Right lobe of liver (tissue), 6 donors: Measurements from ENCODE around the gene TGFBR1. TPM values are rescaled to one million over a fixed set of nuclear protein-coding genes. Genes with fewer than 3 reads are reported as not detected.
"Not testable (repeated sequence)": the region's sequence is repeated elsewhere in the genome, so short reads cannot be mapped to it uniquely, and the experiment has no call there.

ENCODE experiments used
- ATAC-seq, 4 donors: fragments of 200-7000 bp; cut with Tn5 transposase; one replicate each; pipeline ENCODE4 v1.9.1; 2020; ENCODE audit warnings: mild to moderate bottlenecking in 4 of 4, moderate library complexity in 4 of 4
- DNase-seq, 3 donors: peaks; one replicate each; pipeline ENCODE4 v3.0.0-alpha.2; 2020
- H3K27ac ChIP-seq, 3 donors: fragments of 200-600 bp; one replicate each; pipeline ENCODE4 v1.8.0; 2022
- H3K27me3 ChIP-seq, 2 donors: fragments of 200-600 bp; one replicate each; pipeline ENCODE4 v1.8.0; 2022
- H3K36me3 ChIP-seq, 4 donors: fragments of 200-600 bp; sonication (generic) in 1 of 4; one replicate each; pipeline versions ENCODE4 v1.5.1 to v1.8.0; 2017 to 2022; ENCODE audit warnings: control low read depth in 1 of 4
- H3K4me1 ChIP-seq, 4 donors: fragments of 200-600 bp; sonication (generic) in 1 of 4; one replicate each; pipeline versions ENCODE4 v1.5.1 to v1.8.0; 2017 to 2022; ENCODE audit warnings: control low read depth in 1 of 4
- H3K4me3 ChIP-seq, 3 donors: fragments of 200-600 bp; one replicate each; pipeline ENCODE4 v1.8.0; 2022
- H3K9me3 ChIP-seq, 4 donors: fragments of 200-600 bp; sonication (generic) in 1 of 4; one replicate each; pipeline versions ENCODE4 v1.5.1 to v1.8.0; 2017 to 2022; ENCODE audit warnings: control low read depth in 1 of 4
- CTCF ChIP-seq, 4 donors: fragments of 200-600 bp in 3 of 4; fragments of 450-650 bp in 1 of 4; IDR thresholded peaks; one replicate each; pipeline versions ENCODE4 v1.5.1 to v1.8.0; 2016 to 2022; ENCODE audit warnings: antibody characterized with exemption in 4 of 4, mild to moderate bottlenecking in 2 of 4
- POLR2A ChIP-seq: fragments of 450-650 bp; IDR thresholded peaks from one replicate; pipeline ENCODE4 v1.6.1; 2017; ENCODE audit warnings: antibody characterized with exemption, mild to moderate bottlenecking
- WGBS: methylation state at CpG from one replicate; pipeline ENCODE4 v1.1.6; 2018; ENCODE audit warnings: low coverage, low lambda C conversion rate; ENCODE audit not compliant: insufficient coverage; ENCODE audit errors: missing lambda C conversion rate; 5-methylcytosine and 5-hydroxymethylcytosine counted together
- intact Hi-C, 2 donors: fragments of 100-400 bp; cut with DNase I; formaldehyde crosslinking; loops; one replicate each; pipeline versions ENCODE4 v1.11.2 to v1.14.1; 2022
- total RNA-seq, 6 experiments: library from RNA; depleted of rRNA in 2 of 6; stranded (reverse); fragments of >200 nt in 2 of 6; fragmentation: NEBNext Ultra II Directional in 3 of 6; extraction: Animal tissue kit (Norgen Biotek cat#: 25700) in 3 of 6; gene quantifications; one replicate each; pipeline versions ENCODE4 v1.1.0 to v1.2.4, GENCODE V29; 2016 to 2023
- donor health status: DM: no; HTN: yes; CAD: no.
- donor health status: DM: no; HTN: no; CAD: no.
- donor health status: DM: no; HTN: no; CAD: no.
- donor health status: DM: no; HTN: yes; CAD: no.
- donor health status: DM: no; HTN: yes; CAD: no.

The TGFBR1 gene
- total RNA-seq, 6 experiments from 2014 or later = 9.6 to 26.4 (median 13.4) TPM

- ATAC-seq (no peak), DNase-seq (no peak)
- no peak overlapping the region for H3K4me3 ChIP-seq
- no peaks in the 10 kb centered on the region for H3K4me1 ChIP-seq
- WGBS = 51% methylated on average over 3 of the region's 3 CpGs
- no peaks in the 10 kb centered on the region for H3K27me3 ChIP-seq
- intact Hi-C loops = no loop called here
- no peaks in the 10 kb centered on the region for H3K36me3 ChIP-seq
- TF ChIP-seq CTCF (IDR thresholded peaks at IDR 0.05) = no peak
- TF ChIP-seq POLR2A = no peak
- no peaks in the 10 kb centered on the region for H3K9me3 ChIP-seq
- H3K27ac ChIP-seq = no peak overlapping the region
Measured at GRCh38 chr9:99095565-99095964, 9.3 kb upstream of the TGFBR1 start.

GRCh38 chr9:99096409-99096808 lies 8.5 kb upstream of the TGFBR1 start:
- Histone ChIP-seq H3K27ac (no peak overlapping the region), H3K27me3 (no peaks in the 10 kb centered on the region), H3K4me1 (no peaks in the 10 kb centered on the region), H3K36me3 (no peaks in the 10 kb centered on the region), H3K4me3 (no peak overlapping the region), H3K9me3 (no peaks in the 10 kb centered on the region)
- ATAC-seq (no peak), DNase-seq (no peak)
- 61% methylated on average over 3 of the region's 3 CpGs for WGBS
- intact Hi-C loops = no loop called here
- no peak for TF ChIP-seq POLR2A
- TF ChIP-seq CTCF (IDR thresholded peaks at IDR 0.05) = no peak

GRCh38 chr9:99099806-99100585 lies 4.9 kb upstream of the TGFBR1 start:
- H3K27ac ChIP-seq, DNase-seq, H3K36me3 ChIP-seq, H3K9me3 ChIP-seq, H3K27me3 ChIP-seq, intact Hi-C loops, H3K4me3 ChIP-seq, ATAC-seq, H3K4me1 ChIP-seq: not testable (repeated sequence)
- 67% methylated on average over 5 of the region's 5 CpGs for WGBS

GRCh38 chr9:99101271-99101670 lies 3.6 kb upstream of the TGFBR1 start:
- no peak for ATAC-seq

More at GRCh38 chr9:99101271-99101670, 3.6 kb upstream of the TGFBR1 start:
- Histone ChIP-seq H3K9me3 (no peaks in the 10 kb centered on the region), H3K27ac (no peak overlapping the region), H3K36me3 (no peaks in the 10 kb centered on the region), H3K4me3 (no peak overlapping the region), H3K4me1 (peaks cover 0 to 9% (median 0%) of the 10 kb centered on the region in 4 donors), H3K27me3 (no peaks in the 10 kb centered on the region)
- 96% methylated on average over 3 of the region's 5 CpGs for WGBS
- intact Hi-C loops = no loop called here
- no peak for DNase-seq
- TF ChIP-seq CTCF (IDR thresholded peaks at IDR 0.05) = no peak
- no peak for TF ChIP-seq POLR2A
